Gastrocnemius medialis (tissue), 4 donors: ENCODE measurements around the gene WDR81. TPM values are rescaled to one million over a fixed set of nuclear protein-coding genes. Genes with fewer than 3 reads are reported as not detected.

ENCODE experiments used
- ATAC-seq, 2 donors: fragments of 150-250 bp; one replicate each; pipeline ENCODE4 v1.9.1; 2016
- DNase-seq, 2 donors: peaks; one replicate each; pipeline ENCODE4 v3.0.0-alpha.2; 2019
- H3K27ac ChIP-seq, 4 donors: fragments of 200-600 bp; sonication (generic); 1 replicate in 1 of 4; 2 replicates in 3 of 4; pipeline ENCODE4 v1.5.1; 2016 to 2018; ENCODE audit warnings: mild to moderate bottlenecking in 2 of 4, moderate library complexity in 1 of 4
- H3K27me3 ChIP-seq, 3 donors: fragments of 200-600 bp; sonication (generic) in 2 of 3; 1 replicate in 1 of 3; 2 replicates in 2 of 3; pipeline versions ENCODE4 v1.5.1 to v1.6.0; 2016 to 2019; ENCODE audit warnings: mild to moderate bottlenecking in 1 of 3, moderate library complexity in 1 of 3
- H3K36me3 ChIP-seq, 2 donors: fragments of 200-600 bp; sonication (generic) in 1 of 2; one replicate each; pipeline ENCODE4 v1.5.1; 2017 to 2018
- H3K4me1 ChIP-seq, 2 donors: fragments of 200-600 bp; sonication (generic) in 1 of 2; one replicate each; pipeline ENCODE4 v1.5.1; 2016 to 2017; ENCODE audit warnings: mild to moderate bottlenecking in 2 of 2
- H3K4me3 ChIP-seq, 4 donors: fragments of 200-600 bp; sonication (generic) in 3 of 4; 1 replicate in 1 of 4; 2 replicates in 3 of 4; pipeline ENCODE4 v1.5.1; 2016 to 2019; ENCODE audit warnings: mild to moderate bottlenecking in 2 of 4
- H3K9me3 ChIP-seq, 3 donors: fragments of 200-600 bp; sonication (generic) in 2 of 3; 1 replicate in 1 of 3; 2 replicates in 2 of 3; pipeline ENCODE4 v1.5.1; 2016 to 2019
- CTCF ChIP-seq, 5 experiments: fragments of 450-650 bp in 3 of 5; fragments of 200-600 bp in 2 of 5; sonication (generic) in 2 of 5; IDR thresholded peaks in 4 of 5; conservative IDR thresholded peaks in 1 of 5; 1 replicate in 4 of 5; 2 replicates in 1 of 5; pipeline ENCODE4 v1.5.1; 2016 to 2019; ENCODE audit warnings: antibody characterized with exemption in 5 of 5, mild to moderate bottlenecking in 3 of 5, moderate library complexity in 3 of 5
- POLR2A ChIP-seq, 2 donors: fragments of 450-650 bp; IDR thresholded peaks; one replicate each; pipeline ENCODE4 v1.6.1; 2017; ENCODE audit warnings: antibody characterized with exemption in 2 of 2, mild to moderate bottlenecking in 2 of 2, moderate library complexity in 2 of 2
- in situ Hi-C, 4 donors: fragments of 200-750 bp; cut with MboI; loops; one replicate each; pipeline versions ENCODE4 v1.15.0 to v1.8.0; 2017; ENCODE audit warnings: low sequenced_read_pairs in 4 of 4
- intact Hi-C: fragments of 100-400 bp; cut with DNase I; formaldehyde crosslinking; loops from one replicate; pipeline ENCODE4 v1.15.1; 2023; ENCODE audit warnings: low total_unique reads
- total RNA-seq, 4 donors: library from RNA; depleted of rRNA; stranded (reverse); fragments of >200 nt; gene quantifications; one replicate each; pipeline versions ENCODE4 v1.1.0 to v1.2.3, GENCODE V29; 2016

The WDR81 gene
- total RNA-seq, 4 donors from 2014 or later = 22.3 to 61.1 (median 42.7) TPM

- intact Hi-C loops = no loop called here
- peak; percentile 28 to 57 for ATAC-seq
- peaks cover 33 to 54% of the 10 kb centered on the region in 2 donors for H3K4me1 ChIP-seq
Measured at GRCh38 chr17:1773696-1774181, 49.2 kb downstream of the WDR81 start.

GRCh38 chr17:1774390-1775176, 50.1 kb downstream of the WDR81 start:
- ATAC-seq (peak; percentile 6 to 17), DNase-seq (peak in 1 of 2 donors; percentile 67)
- H3K9me3 ChIP-seq = no peaks in the 10 kb centered on the region
- peak overlapping the region; percentile 97 to 100 (median 98) for H3K27ac ChIP-seq
- TF ChIP-seq POLR2A (IDR thresholded peaks at IDR 0.05) (no peak), CTCF (IDR thresholded peaks at IDR 0.05 in 4 of 5, conservative IDR thresholded peaks at IDR 0.05 in 1 of 5) (no peak)
- H3K4me1 ChIP-seq = peaks cover 29 to 50% of the 10 kb centered on the region in 2 donors
- H3K36me3 ChIP-seq = peaks cover 0 to 63% of the 10 kb centered on the region in 2 donors
- H3K4me3 ChIP-seq = no peak overlapping the region
- H3K27me3 ChIP-seq = no peaks in the 10 kb centered on the region
- intact Hi-C loops = no loop called here
- in situ Hi-C loops = loop anchor here in 2 of 4 donors (10.0 to 25.0 kb wide), 2 partner anchors 50 to 112 kb away; partner anchors contain the start of gene WDR81 (in 1 of the 2)

More at GRCh38 chr17:1773696-1774181, 49.2 kb downstream of the WDR81 start:
- H3K36me3 ChIP-seq = peaks cover 0 to 64% of the 10 kb centered on the region in 2 donors
- TF ChIP-seq CTCF (IDR thresholded peaks at IDR 0.05 in 4 of 5, conservative IDR thresholded peaks at IDR 0.05 in 1 of 5) (no peak), POLR2A (IDR thresholded peaks at IDR 0.05) (peak; percentile 43 to 51)
- no peak overlapping the region for H3K4me3 ChIP-seq
- no peaks in the 10 kb centered on the region for H3K9me3 ChIP-seq
- peak overlapping the region; percentile 97 to 100 (median 98) for H3K27ac ChIP-seq
- in situ Hi-C loops = loop anchor here in 1 of 4 donors (10.0 kb wide), 1 partner anchor 49 kb away; the partner anchor contains the start of gene WDR81
- H3K27me3 ChIP-seq = no peaks in the 10 kb centered on the region
- DNase-seq = peak in 1 of 2 donors; percentile 66

- H3K4me3 ChIP-seq = no peak overlapping the region
- TF ChIP-seq POLR2A (IDR thresholded peaks at IDR 0.05) (peak; percentile 9 to 28), CTCF (IDR thresholded peaks at IDR 0.05 in 4 of 5, conservative IDR thresholded peaks at IDR 0.05 in 1 of 5) (no peak)
- no peaks in the 10 kb centered on the region for H3K9me3 ChIP-seq
- H3K27me3 ChIP-seq = no peaks in the 10 kb centered on the region
- ATAC-seq (peak in 1 of 2 donors; percentile 52), DNase-seq (peak in 1 of 2 donors; percentile 72)
- peaks cover 29 to 57% of the 10 kb centered on the region in 2 donors for H3K4me1 ChIP-seq
- intact Hi-C loops = no loop called here
- in situ Hi-C loops = loop anchor here in 2 of 4 donors (10.0 to 25.0 kb wide), 2 partner anchors 52 to 114 kb away; partner anchors contain the start of gene WDR81 (in 1 of the 2)
- peaks cover 0 to 57% of the 10 kb centered on the region in 2 donors for H3K36me3 ChIP-seq
- H3K27ac ChIP-seq = peak overlapping the region; percentile 97 to 100 (median 98)
Measured at GRCh38 chr17:1776328-1776727, 51.8 kb downstream of the WDR81 start.

GRCh38 chr17:1776857-1777256, 52.4 kb downstream of the WDR81 start:
- intact Hi-C loops (no loop called here), in situ Hi-C loops (loop anchor here in 2 of 4 donors (10.0 to 25.0 kb wide), 2 partner anchors 52 to 115 kb away; partner anchors contain the start of gene WDR81 (in 1 of the 2))
- Histone ChIP-seq H3K4me1 (peaks cover 33 to 62% of the 10 kb centered on the region in 2 donors), H3K9me3 (no peaks in the 10 kb centered on the region), H3K36me3 (peaks cover 0 to 51% of the 10 kb centered on the region in 2 donors), H3K4me3 (no peak overlapping the region), H3K27ac (peak overlapping the region; percentile 97 to 100 (median 98)), H3K27me3 (no peaks in the 10 kb centered on the region)
- no peak for ATAC-seq
- no peak for DNase-seq
- TF ChIP-seq CTCF (IDR thresholded peaks at IDR 0.05 in 4 of 5, conservative IDR thresholded peaks at IDR 0.05 in 1 of 5) (no peak), POLR2A (IDR thresholded peaks at IDR 0.05) (no peak)
